NCI-H226 (cell line): ENCODE measurements around the gene DNAJB6.

ENCODE experiments used
- DNase-seq: peaks from one replicate; pipeline ENCODE4 v3.0.0-alpha.2; 2015

Gene DNAJB6

DNA sequence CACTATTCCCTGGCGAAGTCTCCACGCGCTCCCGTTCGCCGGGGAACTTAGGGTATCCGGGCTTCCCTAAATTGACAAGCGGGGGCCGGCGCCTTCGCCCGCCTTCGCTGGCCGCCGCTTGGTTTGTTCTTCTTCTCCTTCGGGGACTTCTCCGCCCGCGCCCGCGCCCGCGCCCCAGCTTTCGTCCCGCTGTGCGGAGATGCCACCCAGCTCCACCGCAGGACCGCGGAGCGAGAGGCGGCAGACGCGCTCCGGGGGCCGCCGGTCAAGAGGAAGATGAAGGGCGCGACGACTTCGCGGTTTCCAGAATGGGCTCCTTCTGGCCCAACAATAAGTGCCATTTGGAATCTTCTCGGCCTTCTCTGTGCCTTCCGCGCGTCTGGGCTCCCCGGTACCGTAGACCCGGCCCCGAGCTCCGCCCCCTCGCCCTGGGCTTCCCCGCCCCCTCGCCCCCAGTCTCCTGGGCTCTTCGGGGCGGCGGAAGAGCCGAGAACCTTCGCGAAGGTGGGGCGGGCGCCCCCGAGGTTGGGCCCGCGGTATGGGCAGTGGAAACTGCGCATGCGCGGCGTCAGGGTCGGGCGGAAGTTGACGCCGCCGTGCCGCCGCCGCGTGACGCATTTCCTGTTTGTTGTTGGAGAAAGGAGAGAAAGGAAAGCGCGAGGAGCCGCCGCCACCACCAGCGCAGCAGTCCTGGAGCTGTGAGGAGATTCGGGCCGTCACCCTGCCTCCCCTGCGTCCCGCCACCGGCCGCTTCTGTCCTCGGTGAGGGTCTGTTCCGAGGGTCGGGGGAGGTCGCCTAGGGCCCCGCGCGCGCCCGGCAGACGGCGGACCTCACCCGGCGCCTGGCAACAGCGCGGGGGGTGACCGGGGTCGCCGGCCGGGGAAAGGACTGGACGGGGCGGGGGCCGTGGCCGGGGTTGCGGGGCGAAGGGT lies at the start of gene DNAJB6:
TSS of gene DNAJB6 (plus strand) at position 622 of the 933 bp plus-strand sequence. CDS start 21,569 bp downstream, outside the sequence.
- DNase-seq = peak; percentile 83

DNA sequence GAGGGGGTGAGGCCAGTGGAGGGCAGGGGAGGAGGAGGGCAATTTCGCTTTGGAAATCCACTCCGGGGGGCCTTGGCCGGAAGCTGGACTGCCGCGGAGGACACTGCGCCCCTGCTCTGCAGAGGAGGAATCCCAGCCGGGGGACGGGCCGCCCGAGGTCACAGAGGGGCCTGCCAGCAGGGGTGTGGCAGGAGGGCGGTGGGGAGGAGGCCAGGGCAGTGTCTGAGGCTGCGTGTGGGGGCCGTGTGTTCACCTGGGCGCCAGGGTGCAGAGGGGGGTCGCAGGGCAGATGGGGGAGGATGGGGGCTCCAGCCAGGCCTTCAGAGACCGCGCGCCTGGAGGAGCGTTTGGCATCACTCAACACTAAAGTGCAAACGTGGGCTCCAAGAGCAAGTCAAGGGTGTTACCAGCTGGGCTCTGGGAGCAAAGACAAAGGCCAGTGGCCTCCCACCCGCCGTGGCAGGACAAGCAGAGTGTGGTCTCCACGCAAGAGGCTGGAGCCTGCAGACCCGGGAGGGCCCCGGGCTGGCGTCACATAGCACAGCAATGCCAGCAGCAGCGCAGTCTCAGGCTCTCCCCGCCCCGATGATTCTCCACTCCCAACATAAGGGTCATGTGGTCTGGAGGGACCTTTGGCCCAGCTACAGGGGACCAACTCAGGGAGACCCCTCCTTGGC lies 45.3 kb upstream of the DNAJB6 start:
- DNase-seq = no peak

DNA sequence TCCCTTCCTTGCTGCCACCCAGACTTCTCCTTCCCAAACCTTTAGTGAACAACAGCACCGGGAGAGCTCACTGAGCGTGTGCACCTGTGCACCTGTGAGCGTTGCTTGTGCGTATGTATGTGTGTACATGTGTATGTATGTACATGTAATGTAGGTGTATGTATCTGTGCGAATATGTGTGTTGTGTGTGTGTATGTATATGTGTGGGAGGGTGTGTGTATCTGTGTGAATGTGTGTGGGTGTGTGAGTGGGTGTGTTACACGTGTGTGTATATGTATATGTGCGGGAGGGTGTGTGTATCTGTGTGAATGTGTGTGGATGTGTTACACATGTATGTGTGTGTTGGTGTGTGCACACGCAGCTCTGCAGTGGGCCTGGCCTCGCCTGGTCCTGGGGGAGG lies 44.5 kb upstream of the DNAJB6 start:
- no peak for DNase-seq

DNA sequence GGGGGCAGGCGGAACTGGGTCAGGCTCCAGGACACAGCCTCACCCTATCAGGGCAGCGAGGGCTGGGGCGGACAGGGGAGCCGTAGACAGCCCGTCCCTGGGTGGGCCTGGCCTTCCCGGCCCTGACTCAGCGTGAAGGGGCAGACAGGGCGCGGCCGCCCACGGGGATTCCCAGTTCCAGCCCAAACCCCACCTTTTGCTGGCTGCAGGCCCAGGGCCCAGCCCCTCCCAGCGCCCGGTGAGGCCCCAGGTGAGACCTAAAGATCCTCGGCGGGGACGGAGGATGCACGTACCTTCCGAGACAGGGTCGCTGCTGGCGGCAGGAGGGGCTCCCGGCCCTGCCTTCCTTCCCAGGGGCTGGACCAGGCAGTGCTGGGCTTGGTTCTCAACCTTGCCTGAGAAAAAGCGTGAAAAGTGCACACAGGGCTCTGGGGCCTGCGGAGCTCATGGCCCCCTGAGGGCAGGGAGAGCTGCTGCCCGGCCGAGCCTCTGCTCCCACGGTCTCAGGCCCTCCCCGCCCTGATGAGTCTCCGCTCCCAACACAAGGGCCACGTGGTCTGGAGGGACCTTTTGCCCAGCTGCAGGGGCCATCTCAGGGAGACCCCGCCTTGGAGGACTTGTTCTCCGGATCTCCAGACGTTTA lies 43.9 kb upstream of the DNAJB6 start:
- peak; percentile 40 for DNase-seq

DNA sequence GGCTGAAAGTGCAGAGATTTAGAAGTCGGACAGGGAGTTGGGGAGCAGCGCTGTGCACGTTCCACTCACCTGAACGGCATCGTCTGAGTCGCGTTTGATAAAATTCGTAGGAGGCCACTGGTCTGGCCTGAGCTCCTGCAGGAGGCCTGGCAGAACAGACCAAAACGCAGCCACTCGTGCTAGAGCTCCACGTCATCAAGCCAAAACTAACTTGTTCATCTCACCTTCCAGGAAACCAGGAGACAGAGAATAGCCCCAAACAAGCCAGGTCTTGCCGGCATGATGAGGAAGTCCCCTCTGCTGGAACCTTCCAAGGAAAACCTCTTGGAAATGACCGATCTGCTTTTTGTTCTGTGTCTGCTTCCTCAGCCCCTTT lies 43.4 kb upstream of the DNAJB6 start:
- DNase-seq = no peak

DNA sequence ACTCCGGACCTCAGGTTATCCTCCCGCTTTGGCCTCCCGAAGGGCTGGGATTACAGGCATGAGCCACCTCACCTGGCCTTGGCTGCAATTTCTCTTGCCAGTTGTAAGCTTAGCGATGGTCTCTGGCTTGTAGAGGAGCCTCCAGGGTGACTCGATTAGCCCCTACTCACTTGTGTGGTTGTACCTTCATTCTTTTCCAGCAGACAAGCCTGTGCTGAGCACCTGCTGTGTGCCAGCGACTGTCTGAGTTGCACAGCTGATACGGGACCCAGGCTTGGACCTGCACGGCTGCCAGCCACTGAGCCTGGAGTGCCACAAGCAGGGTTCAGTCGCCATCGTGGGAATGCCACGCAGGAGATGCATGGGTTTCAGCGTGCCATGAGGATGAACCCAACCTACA lies 42.0 kb upstream of the DNAJB6 start:
- no peak for DNase-seq

DNA sequence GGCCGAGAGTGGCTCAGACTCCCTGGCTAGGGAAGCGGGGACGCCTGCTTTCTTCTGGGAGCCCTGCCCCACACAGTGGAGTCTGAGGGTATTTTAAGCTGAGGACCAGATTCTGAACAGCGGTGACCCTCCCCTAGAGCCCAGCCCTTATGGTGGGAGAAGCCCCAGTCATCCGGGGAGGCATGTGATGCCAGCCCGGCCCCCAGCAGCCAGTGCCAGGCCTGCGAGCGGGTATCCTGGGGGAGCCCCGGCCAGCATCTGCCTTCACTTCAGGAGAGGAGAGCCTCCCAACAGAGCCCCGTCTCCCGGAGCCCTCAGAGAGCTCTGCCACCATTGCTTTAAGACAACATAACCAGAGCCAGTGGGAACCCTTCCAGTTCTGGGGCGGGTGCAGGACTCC lies 41.5 kb upstream of the DNAJB6 start:
- DNase-seq = no peak

DNA sequence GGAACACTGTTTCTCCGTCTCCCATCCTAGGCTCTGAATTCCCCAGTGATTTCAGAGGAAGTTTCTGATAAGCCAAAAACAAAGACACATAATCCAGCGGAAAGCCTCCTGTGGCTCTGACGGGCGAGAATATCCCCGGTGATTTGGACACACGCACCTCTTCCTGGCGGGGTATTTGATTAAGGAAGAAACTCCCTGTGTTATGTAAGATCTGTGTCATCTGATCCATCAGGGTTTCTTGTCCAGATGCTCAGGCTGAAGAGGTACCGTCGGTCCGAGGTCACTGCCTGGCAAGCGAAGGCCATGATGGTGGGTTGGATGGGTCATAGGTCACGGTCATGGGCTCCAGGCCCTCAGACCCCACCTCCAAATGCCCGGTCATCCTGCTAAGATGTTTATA lies 39.6 kb upstream of the DNAJB6 start:
- DNase-seq = no peak

DNA sequence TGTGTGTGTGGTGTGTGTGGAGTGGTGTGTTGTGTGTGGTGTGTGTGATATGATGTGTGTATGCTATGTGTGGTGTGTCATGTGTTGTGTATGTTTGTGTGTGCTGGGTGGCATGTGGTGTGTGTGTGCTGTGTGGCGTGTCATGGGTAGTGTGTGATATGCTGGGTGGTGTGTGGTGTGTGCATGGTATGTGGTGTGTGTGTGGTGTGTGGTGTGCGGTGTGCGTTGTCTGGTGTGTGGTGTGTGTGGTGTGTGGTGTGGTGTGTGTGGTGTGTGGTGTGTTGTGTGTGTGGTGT lies 37.5 kb upstream of the DNAJB6 start:
- DNase-seq = no peak

DNA sequence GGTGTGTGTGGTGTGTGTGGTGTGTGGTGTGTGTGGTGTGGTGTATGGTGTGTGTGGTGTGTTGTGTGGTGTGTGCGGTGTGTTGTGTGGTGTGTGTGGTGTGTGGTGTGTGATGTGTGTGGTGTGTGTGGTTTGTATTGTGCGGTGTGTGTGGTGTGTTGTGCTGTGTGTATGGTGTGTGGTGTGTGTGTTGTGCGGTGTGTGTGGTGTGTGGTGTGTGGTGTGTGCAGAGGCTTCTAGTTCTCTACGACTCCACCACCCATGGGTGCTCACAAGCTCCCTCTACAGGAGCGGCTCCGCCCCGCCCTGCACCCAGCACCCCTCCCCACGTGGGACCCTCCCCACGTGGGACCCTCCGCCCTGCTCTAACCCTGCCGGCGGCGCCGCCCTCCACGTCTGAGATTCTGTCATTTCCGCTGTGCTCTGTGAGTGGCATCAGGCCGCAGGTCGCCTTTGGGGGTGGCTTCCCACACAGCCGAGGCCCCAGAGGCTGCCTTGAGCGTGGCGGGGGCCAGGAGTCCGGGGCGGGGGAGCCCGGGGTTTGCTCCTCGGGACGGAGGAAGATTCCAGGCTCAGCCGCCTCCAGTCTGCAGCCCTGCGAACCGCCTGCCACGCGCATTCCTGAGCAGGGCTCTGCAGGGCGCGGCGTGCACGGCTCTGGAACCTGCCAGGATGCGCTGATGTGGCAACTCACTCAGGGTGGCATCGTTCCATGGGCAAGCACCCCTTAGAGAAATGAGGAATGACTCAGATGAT lies 37.0 kb upstream of the DNAJB6 start:
- peak; percentile 94 for DNase-seq

DNA sequence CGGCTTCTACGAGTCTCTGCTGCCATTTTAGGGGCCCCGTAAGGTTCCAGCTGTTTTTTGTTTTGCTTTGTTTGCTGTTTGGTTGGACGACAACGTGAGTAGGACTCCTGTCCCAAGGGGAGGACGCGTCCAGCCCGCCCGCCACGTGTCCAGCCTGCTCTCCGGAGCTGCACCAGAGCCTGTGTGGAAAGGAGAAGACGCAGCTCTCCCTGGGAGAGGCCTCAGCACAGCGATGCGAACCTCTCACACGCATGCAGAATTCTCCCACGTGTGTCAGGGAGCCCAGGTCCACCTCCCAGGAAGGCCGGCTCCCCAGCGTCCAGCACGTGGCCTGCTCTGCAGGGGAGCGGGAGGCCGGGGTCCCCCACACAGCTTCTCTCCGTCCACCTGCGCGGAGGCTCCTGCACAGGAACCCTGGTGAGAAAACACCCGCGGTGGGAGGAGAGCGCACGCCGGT lies 36.4 kb upstream of the DNAJB6 start:
- DNase-seq = no peak

DNA sequence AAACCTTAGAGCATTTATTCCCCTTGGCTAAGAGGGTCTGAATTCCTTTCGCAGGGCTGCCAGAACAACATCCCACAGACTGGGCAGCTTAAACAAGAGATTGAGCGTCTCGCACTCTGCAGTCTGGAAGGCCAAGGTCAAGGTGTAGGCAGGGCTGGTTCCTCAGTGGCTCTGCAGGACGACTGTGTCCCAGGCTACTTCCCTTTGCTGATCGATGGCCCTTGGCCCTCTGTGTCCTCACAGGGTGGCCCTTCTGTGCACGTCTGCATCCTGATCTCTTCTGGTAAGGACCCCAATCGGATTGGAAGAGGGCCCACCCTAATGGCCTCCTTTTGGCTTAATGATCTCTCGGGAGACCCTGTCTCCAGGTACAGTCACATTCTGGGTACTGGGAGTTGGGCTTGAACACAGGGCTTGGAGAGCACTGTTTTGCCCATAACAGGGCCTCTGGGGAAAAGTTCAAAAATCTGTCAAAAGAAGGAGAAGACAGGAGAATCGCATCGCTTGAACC lies 35.1 kb upstream of the DNAJB6 start:
- DNase-seq = no peak

DNA sequence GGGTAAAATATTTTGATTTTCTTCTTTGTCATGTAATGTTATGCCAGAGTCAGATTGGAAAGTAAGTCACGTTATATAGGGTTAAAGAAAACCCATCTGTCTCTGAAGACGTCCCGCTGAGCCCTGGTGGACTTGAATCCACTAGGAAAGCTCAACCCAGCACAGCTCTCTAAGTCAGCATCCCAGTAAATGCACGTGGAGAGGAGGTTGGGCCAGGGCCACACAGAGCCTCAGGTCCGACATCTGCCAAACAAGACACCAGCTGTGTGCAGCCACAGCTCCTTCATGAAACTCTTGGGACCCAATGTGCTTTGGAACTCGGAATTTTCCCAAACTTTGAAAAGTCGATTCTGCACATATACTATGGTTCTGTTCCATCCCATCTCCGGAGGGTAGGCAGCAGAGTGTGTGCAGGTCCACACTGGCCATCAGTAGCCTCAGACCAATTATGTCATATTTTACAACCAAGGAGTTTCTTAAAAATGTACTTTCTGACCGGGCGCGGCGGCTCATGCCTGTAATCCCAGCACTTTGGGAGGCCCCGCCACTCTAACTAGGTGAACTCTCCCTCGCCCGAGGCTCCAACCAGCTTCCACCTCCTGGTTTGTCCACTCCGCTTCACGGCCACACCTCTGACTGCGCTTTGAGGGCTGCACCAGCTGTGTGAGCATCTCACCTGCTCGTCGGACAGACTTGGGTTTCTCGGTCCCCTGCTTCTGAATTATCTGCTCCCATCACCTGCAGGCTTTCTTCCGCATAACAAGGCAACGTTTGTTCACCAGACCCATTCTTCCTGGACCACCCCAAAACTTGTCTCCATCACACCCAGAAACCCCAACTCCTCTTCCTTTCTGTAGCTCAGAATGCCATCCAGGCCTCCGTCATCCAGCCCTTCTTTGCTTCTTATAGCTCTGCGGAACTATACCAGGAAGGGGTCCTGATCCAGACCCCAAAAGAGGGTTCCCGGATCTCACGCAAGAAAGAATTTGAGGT lies 29.7 kb upstream of the DNAJB6 start:
- no peak for DNase-seq

DNA sequence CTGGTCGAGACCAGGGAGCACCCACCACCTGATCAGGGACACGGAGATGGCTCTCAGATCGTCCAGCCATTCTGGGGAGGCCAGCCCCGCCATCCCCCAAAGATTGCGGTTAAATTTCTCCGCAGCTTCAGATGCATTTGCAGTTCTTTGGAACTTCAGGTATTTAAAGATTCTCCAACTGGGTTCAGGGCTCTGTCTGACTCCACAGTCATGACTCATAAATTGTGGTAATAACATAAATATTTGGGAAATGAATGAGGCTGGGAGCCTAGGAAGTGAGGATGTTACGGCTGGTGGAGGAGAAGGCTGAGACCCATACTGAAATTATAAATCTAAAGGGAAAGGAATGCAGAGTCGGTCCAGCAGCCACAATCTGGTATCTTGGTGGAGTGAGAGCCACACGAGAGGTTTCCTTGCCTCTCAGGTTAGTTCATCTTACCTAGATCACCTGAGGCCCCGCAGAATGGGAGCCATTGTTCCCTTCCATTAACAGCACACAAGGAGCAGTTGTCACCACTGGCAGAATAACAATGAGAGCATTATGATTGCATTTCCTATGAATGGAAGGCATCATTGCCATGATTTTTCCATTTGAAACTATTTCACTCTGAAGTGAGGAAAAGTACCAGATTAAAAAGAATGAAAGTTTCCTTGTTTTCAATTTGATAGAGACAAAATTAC lies 26.7 kb upstream of the DNAJB6 start:
- peak; percentile 98 for DNase-seq

DNA sequence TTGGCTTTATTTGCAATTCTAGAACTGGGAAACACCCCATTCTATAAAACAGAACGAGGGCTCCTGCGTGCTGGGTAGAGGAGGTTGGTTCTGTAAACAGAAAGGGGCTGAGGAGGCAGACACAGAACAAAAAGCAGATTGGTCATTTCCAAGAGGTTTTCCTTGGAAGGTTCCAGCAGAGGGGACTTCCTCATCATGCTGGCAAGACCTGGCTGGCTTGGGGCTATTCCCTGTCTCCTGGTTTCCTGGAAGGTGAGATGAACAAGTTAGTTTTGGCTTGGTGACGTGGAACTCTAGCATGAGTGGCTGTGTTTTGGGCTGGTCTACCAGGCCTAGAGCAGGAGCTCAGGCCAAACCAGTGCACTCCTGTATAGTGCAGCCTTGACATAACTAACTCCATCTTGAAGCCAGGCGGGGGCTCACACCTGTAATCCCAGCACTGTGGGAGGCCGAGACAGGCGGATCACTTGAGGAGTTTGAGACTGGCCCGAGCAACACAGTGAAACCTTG lies 26.1 kb upstream of the DNAJB6 start:
- no peak for DNase-seq

DNA sequence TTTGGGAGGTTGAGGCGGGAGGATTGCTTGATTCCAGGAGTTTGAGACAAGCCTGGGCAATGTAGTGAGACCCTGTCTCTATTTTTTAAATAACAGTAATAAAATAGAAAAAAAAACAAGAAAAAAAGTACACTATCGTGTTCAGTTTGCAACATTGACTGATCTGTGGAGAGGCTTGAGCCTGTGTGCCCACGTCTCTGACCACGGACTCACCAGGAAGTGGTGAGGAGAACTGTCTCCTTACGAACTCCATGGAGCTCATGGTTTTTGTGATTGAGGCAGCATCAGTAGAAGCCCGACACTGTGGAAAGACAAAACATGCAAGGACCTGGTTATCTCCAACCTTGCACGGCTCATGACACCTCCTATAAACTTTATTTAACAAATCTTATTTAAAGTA lies 23.9 kb upstream of the DNAJB6 start:
- no peak for DNase-seq

DNA sequence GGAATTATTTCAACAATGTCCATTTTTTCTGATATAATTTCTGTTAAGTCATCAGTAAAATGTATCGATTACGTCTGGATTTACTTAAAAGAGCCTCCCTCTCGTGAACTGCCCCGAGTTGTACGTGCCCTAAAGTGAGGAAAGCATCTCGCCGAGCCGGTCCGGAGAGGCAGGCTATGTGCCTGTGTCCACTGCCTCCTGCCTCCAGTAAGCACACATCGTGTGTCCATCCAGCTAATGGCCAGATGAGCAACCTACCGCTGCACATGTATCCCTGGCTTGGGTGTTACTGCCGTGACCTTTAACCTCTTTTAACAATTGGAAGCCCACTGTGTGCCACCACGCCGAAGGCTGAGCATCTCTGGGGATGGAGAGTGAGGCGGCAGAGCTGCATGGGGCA lies 23.2 kb upstream of the DNAJB6 start:
- no peak for DNase-seq

DNA sequence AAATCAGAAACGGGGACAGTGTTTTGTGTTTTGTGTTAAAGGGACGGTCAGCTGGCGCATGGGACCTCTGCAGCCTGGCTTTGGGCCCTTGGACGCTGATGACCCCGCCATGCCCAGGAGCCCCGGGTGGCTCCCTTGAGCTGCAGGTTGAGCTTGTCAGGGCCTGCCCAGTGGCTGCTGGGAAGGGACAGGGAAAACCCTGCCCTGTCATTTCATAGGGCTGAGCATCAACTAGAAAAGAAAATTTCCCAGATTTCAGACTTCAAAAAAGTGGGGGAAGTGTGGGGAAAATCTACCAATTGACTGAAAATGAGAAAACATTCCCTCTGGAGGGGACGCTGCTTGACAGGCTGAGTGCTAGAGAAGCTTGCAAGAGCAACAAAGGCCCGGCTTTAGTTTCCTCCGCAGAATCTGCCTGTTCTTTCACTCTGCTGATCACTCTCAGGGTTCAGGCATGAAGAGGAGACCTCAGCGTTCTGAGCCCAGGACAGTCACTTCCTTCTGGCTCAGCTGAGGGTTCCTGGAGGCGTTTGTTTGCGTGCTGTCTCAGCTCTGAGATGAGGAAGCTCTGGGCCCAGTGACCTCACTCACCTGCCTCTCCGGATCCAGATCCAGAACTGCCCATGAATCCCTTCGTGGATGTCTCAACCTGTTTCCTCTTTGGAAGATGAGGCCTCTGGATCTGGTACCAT lies 18.6 kb upstream of the DNAJB6 start:
- DNase-seq = peak; percentile 16

DNA sequence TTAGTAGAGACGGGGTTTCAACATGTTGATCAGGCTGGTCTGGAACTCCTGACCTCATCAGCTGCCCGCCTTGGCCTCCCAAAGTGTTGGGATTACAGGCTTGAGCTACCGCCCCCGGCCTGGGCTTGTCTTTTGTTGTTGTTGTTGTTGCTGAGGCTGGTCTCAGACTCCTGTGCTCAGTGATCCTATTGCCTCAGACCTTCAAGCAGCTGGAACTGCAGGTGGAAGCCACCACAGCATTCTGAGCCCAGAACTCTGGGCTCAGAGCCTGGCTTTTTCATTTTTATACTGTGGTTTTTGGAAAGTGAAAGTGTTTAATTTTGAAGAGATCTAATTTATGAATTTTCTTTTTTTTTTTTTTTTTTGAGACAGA lies 16.2 kb upstream of the DNAJB6 start:
- no peak for DNase-seq

DNA sequence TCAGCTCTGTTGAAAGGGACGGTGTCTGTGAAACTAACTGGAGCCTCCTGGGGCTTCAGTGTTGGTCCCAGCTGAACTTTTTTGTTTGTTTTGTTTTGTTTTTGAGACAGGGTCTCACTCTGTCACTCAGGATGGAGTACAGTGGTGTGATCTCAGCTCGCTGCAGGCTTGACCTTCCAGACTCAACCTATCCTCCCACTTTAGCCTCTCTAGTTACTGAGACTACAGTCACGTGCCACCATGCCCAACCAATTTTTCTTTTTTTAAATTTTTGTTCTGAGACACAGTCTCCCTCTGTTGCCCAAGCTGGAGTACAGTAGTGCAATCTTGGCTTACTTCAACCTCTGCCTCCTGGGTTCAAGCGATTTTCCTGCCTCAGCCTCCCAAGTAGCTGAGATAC lies 13.4 kb upstream of the DNAJB6 start:
- no peak for DNase-seq
